Measurements from ENCODE around the gene SPZ1.

DNA sequence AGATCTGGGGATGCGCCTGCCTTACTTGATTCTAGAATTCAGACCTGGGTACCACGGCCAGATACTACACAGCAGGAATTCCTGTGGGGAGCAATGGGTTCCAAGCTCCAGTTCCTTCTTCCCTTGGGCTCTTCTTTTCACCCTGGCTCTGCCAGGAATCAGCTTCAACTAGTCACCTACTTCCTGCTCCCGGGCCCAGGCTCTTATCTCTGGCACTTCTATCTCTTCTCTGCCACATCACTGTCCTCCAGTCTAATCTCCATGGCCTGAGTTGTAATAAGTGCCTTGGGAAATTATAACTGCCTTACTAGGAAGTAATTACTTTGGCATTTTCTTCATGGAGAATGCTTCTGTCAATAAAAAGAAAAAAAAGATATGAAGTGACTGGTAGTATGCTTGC is 37.7 kb upstream of the SPZ1 start:
- TF ChIP-seq, protein P1, sequence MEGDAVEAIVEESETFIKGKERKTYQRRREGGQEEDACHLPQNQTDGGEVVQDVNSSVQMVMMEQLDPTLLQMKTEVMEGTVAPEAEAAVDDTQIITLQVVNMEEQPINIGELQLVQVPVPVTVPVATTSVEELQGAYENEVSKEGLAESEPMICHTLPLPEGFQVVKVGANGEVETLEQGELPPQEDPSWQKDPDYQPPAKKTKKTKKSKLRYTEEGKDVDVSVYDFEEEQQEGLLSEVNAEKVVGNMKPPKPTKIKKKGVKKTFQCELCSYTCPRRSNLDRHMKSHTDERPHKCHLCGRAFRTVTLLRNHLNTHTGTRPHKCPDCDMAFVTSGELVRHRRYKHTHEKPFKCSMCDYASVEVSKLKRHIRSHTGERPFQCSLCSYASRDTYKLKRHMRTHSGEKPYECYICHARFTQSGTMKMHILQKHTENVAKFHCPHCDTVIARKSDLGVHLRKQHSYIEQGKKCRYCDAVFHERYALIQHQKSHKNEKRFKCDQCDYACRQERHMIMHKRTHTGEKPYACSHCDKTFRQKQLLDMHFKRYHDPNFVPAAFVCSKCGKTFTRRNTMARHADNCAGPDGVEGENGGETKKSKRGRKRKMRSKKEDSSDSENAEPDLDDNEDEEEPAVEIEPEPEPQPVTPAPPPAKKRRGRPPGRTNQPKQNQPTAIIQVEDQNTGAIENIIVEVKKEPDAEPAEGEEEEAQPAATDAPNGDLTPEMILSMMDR (IDR thresholded peaks at IDR 0.05), result no peak
- TF ChIP-seq POLR2A (IDR thresholded peaks at IDR 0.05), result no peak
